Forelimb muscle (tissue), 1 donor: ENCODE data around the gene PLCXD3. TPM values are rescaled to one million over a fixed set of nuclear protein-coding genes. Genes with fewer than 3 reads are reported as not detected.

Source experiments
- DNase-seq: peaks from one replicate; pipeline ENCODE4 v3.0.0-alpha.2; 2013; ENCODE audit warnings: low read depth
- polyA plus RNA-seq: library from polyadenylated mRNA; unstranded; fragments of 120-200 nt; gene quantifications from one replicate; pipeline ENCODE4 v1.2.1, GENCODE V29; 2013; ENCODE audit not compliant: insufficient read length

The PLCXD3 gene
- polyA plus RNA-seq: 0.09 TPM

- DNase-seq: no peak
Observed at GRCh38 chr5:41510176-41510831, at the start of gene PLCXD3. Gene PLCXD3 (minus strand): TSS chr5:41510601. CDS start chr5:41510526, 75 bp downstream.

- DNase-seq: no peak
Observed at GRCh38 chr5:41559184-41559583, 48.8 kb upstream of the PLCXD3 start.

- no peak for DNase-seq
Observed at GRCh38 chr5:41558295-41558694, 47.9 kb upstream of the PLCXD3 start.

GRCh38 chr5:41547991-41548390 is 37.6 kb upstream of the PLCXD3 start:
- no peak for DNase-seq

GRCh38 chr5:41542183-41542582 is 31.8 kb upstream of the PLCXD3 start:
- no peak for DNase-seq

- DNase-seq: no peak
Observed at GRCh38 chr5:41539454-41539853, 29.1 kb upstream of the PLCXD3 start.

GRCh38 chr5:41537581-41537980 is 27.2 kb upstream of the PLCXD3 start:
- no peak for DNase-seq

GRCh38 chr5:41532485-41532884 is 22.1 kb upstream of the PLCXD3 start:
- no peak for DNase-seq

- no peak for DNase-seq
Observed at GRCh38 chr5:41527201-41527779, 16.9 kb upstream of the PLCXD3 start.

GRCh38 chr5:41526699-41527098 is 16.3 kb upstream of the PLCXD3 start:
- no peak for DNase-seq

GRCh38 chr5:41524174-41524573 is 13.8 kb upstream of the PLCXD3 start:
- DNase-seq: no peak

GRCh38 chr5:41522193-41522786 is 11.9 kb upstream of the PLCXD3 start:
- DNase-seq: no peak

GRCh38 chr5:41519801-41520200 is 9.4 kb upstream of the PLCXD3 start:
- no peak for DNase-seq

GRCh38 chr5:41517909-41518308 is 7.5 kb upstream of the PLCXD3 start:
- DNase-seq: peak; percentile 1

- no peak for DNase-seq
Observed at GRCh38 chr5:41511241-41511640, 840 bp upstream of the PLCXD3 start.

- DNase-seq: no peak
Observed at GRCh38 chr5:41509399-41510175, 814 bp downstream of the PLCXD3 start.

- DNase-seq: no peak
Observed at GRCh38 chr5:41508696-41509398, 1.6 kb downstream of the PLCXD3 start.

GRCh38 chr5:41508186-41508585 is 2.2 kb downstream of the PLCXD3 start:
- DNase-seq: no peak

- no peak for DNase-seq
Observed at GRCh38 chr5:41507501-41507900, 2.9 kb downstream of the PLCXD3 start.

- no peak for DNase-seq
Observed at GRCh38 chr5:41503860-41504259, 6.5 kb downstream of the PLCXD3 start.

GRCh38 chr5:41503310-41503709 is 7.1 kb downstream of the PLCXD3 start:
- no peak for DNase-seq
